ENCODE data around the gene NSD2.
"Not testable (repeated sequence)": the region's sequence is repeated elsewhere in the genome, so short reads cannot be mapped to it uniquely, and the experiment has no call there.

Gene NSD2

GRCh38 chr4:1833307-1834046, 37.7 kb upstream of the NSD2 start:
- no peaks in the 10 kb centered on the region for H3K27me3 Mint-ChIP-seq
- DNase-seq (ENCODE audit: low spot score in 2 of 2) = no peak
- no peak overlapping the region for H3K27ac Mint-ChIP-seq (ENCODE audit: low read depth)
- H3K4me3 Mint-ChIP-seq = no peak overlapping the region
- ATAC-seq (replicated peaks; ENCODE audit: extremely low read depth, poor library complexity, severe bottlenecking) = no peak
- H3K4me1 Mint-ChIP-seq = peaks cover 8% of the 10 kb centered on the region
- H3K9me3 Mint-ChIP-seq = no peaks in the 10 kb centered on the region
- peaks cover 29% of the 10 kb centered on the region for H3K36me3 Mint-ChIP-seq (ENCODE audit: insufficient read depth)

- peak overlapping the region; percentile 24 for H3K27ac Mint-ChIP-seq (ENCODE audit: low read depth)
- DNase-seq (ENCODE audit: low spot score in 2 of 2) (no peak), ATAC-seq (replicated peaks; ENCODE audit: extremely low read depth, poor library complexity, severe bottlenecking) (no peak)
- peaks cover 11% of the 10 kb centered on the region for H3K4me1 Mint-ChIP-seq
- no peaks in the 10 kb centered on the region for H3K9me3 Mint-ChIP-seq
- no peak overlapping the region for H3K4me3 Mint-ChIP-seq
- H3K36me3 Mint-ChIP-seq (ENCODE audit: insufficient read depth) = peaks cover 31% of the 10 kb centered on the region
- no peaks in the 10 kb centered on the region for H3K27me3 Mint-ChIP-seq
Measured at GRCh38 chr4:1834047-1834775, 37.0 kb upstream of the NSD2 start.

GRCh38 chr4:1835836-1836235, 35.4 kb upstream of the NSD2 start:
- DNase-seq (ENCODE audit: low spot score in 2 of 2); H3K9me3 Mint-ChIP-seq; H3K4me1 Mint-ChIP-seq; H3K27ac Mint-ChIP-seq (ENCODE audit: low read depth); H3K27me3 Mint-ChIP-seq; H3K4me3 Mint-ChIP-seq; ATAC-seq (replicated peaks; ENCODE audit: extremely low read depth, poor library complexity, severe bottlenecking): not testable (repeated sequence)
- H3K36me3 Mint-ChIP-seq (ENCODE audit: insufficient read depth) = peaks cover 32% of the 10 kb centered on the region

DNA sequence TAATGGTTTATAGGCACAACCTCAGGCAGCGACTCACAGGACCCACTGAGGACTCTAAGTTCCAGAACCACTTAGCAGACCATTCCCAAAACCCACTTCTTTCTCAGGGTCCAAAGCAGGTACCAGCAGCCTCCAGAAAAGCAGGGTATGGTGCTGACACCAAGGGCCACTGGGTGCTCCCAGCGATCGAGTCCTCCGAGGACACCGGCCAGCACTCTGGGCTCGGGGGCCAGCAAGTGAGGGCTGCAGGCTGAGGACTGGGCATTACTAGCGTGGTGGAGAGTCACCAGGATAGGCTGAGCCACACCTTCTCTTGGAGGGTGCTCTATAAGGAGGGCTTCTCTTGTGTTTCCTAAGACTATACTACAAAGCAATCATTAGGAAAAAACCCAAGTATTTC, 34.5 kb upstream of the NSD2 start:
- H3K9me3 Mint-ChIP-seq = no peaks in the 10 kb centered on the region
- DNase-seq (ENCODE audit: low spot score in 2 of 2) (no peak), ATAC-seq (replicated peaks; ENCODE audit: extremely low read depth, poor library complexity, severe bottlenecking) (no peak)
- peaks cover 34% of the 10 kb centered on the region for H3K36me3 Mint-ChIP-seq (ENCODE audit: insufficient read depth)
- H3K4me1 Mint-ChIP-seq = peaks cover 7% of the 10 kb centered on the region
- H3K27ac Mint-ChIP-seq (ENCODE audit: low read depth) = no peak overlapping the region
- no peaks in the 10 kb centered on the region for H3K27me3 Mint-ChIP-seq
- H3K4me3 Mint-ChIP-seq = no peak overlapping the region

- no peak for DNase-seq (ENCODE audit: low spot score in 2 of 2)
- peaks cover 10% of the 10 kb centered on the region for H3K4me1 Mint-ChIP-seq
- H3K4me3 Mint-ChIP-seq = no peak overlapping the region
- no peaks in the 10 kb centered on the region for H3K9me3 Mint-ChIP-seq
- no peaks in the 10 kb centered on the region for H3K27me3 Mint-ChIP-seq
- peaks cover 31% of the 10 kb centered on the region for H3K36me3 Mint-ChIP-seq (ENCODE audit: insufficient read depth)
- ATAC-seq (replicated peaks; ENCODE audit: extremely low read depth, poor library complexity, severe bottlenecking) = no peak
- H3K27ac Mint-ChIP-seq (ENCODE audit: low read depth) = no peak overlapping the region
Measured at GRCh38 chr4:1837069-1837468, 34.1 kb upstream of the NSD2 start.

DNA sequence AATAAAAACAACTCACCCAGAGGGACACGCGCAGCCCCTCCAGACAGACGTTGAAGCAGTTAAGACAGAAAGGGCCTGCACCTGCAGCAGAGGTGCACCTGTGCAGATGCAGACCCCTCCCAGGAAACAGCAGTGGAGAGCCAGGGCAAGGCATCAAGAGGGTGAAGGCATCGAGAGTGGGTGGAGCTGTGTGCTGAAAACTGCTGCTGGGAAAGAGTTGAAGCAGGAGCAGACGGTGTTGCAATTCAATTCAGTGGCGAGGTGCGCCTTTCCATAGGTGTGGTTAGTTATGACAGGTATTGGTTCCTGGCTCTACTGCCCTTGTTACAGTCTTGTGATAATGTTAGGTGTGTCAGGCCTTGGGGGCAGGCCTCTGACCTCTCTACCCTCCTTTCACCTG, 31.9 kb upstream of the NSD2 start:
- peaks cover 36% of the 10 kb centered on the region for H3K36me3 Mint-ChIP-seq (ENCODE audit: insufficient read depth)
- peaks cover 28% of the 10 kb centered on the region for H3K4me1 Mint-ChIP-seq
- no peaks in the 10 kb centered on the region for H3K27me3 Mint-ChIP-seq
- DNase-seq (ENCODE audit: low spot score in 2 of 2) = no peak
- no peak overlapping the region for H3K4me3 Mint-ChIP-seq
- no peak for ATAC-seq (replicated peaks; ENCODE audit: extremely low read depth, poor library complexity, severe bottlenecking)
- no peaks in the 10 kb centered on the region for H3K9me3 Mint-ChIP-seq
- no peak overlapping the region for H3K27ac Mint-ChIP-seq (ENCODE audit: low read depth)

DNA sequence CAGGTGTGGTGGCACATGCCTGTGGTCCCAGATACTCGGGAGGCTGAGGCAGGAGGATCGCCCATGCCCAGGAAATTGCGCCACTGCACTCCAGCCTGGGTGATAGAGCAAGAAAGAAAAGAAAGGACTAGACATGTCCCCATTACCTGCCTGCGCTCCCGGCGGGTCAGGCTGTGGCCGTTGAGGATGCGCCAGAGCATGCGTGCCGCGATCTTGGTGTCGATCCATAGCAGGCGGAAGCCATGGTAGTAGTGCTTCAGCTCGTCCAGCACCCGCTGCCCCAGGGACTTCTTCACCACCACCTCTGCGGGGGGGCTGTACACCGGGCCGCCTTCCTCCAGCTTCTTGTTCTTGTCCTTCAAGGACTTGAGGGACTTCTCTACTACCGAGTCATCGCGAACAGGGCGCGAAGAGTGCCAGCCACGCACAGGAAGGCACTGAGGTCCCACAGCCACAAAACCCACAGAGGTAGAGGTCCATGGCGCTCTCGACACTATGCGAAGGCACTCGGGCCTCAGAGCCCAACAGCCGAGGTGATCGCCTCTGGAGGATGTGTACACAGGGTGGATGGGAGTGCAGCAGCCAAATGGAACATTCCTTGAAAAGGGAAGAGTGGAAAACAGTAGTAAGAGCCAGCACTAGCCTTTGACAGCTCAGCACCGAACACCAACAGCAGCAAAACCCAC, 29.8 kb upstream of the NSD2 start:
- Mint-ChIP-seq H3K4me3 (no peak overlapping the region), H3K9me3 (no peaks in the 10 kb centered on the region), H3K4me1 (peaks cover 28% of the 10 kb centered on the region), H3K36me3 (ENCODE audit: insufficient read depth) (peaks cover 44% of the 10 kb centered on the region), H3K27ac (ENCODE audit: low read depth) (peak overlapping the region; percentile 74), H3K27me3 (no peaks in the 10 kb centered on the region)
- ATAC-seq (replicated peaks; ENCODE audit: extremely low read depth, poor library complexity, severe bottlenecking) (no peak), DNase-seq (ENCODE audit: low spot score in 2 of 2) (no peak)

DNA sequence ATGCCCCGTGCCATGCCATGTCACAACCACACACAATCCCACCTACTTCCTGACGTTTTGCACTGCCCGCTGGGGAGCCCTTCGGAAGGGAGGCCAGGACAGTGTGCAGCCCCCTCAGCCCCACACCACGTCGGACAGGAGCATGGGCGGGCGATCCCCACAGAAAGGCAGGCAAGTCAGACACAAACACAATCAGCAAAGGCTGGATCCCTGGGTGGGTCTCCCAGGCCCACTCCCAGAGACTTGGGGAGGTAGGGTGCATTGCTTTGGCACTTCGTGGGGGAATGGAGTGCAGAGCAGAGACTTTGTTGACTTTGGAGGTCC, 29.3 kb upstream of the NSD2 start:
- H3K4me3 Mint-ChIP-seq = no peak overlapping the region
- DNase-seq (ENCODE audit: low spot score in 2 of 2) (no peak), ATAC-seq (replicated peaks; ENCODE audit: extremely low read depth, poor library complexity, severe bottlenecking) (no peak)
- H3K4me1 Mint-ChIP-seq = peaks cover 28% of the 10 kb centered on the region
- H3K27ac Mint-ChIP-seq (ENCODE audit: low read depth) = peak overlapping the region; percentile 74
- peaks cover 44% of the 10 kb centered on the region for H3K36me3 Mint-ChIP-seq (ENCODE audit: insufficient read depth)
- H3K9me3 Mint-ChIP-seq = no peaks in the 10 kb centered on the region
- H3K27me3 Mint-ChIP-seq = no peaks in the 10 kb centered on the region

DNA sequence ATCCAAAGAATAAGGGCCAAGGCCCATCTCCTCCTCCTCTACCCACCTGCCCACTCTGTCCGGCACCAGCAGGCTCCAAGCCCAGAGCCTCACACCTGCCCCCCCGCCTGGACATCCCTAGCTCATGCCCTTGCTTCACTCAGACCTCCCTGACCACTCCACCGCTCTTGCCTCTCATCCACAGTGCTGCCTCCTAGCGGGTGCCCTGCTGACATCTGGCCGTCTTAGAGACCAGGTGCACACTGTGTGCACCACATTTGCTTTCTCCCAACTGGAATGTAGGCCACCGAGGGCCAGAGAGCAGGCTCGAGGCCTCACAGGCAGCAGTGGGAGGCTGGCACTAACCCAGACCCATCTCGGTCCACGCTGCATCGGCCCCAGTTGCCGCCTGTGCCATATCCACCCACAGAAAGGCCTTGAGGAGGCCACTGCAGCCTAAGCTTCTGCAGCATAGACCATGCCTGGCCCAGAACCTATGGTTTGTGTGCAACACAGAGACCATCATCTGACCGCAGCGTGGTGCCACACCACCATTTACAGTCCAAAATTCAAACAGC, 28.8 kb upstream of the NSD2 start:
- no peak for ATAC-seq (replicated peaks; ENCODE audit: extremely low read depth, poor library complexity, severe bottlenecking)
- Mint-ChIP-seq H3K4me1 (peaks cover 28% of the 10 kb centered on the region), H3K4me3 (no peak overlapping the region), H3K9me3 (no peaks in the 10 kb centered on the region), H3K27ac (ENCODE audit: low read depth) (peak overlapping the region; percentile 74), H3K27me3 (no peaks in the 10 kb centered on the region), H3K36me3 (ENCODE audit: insufficient read depth) (peaks cover 44% of the 10 kb centered on the region)
- no peak for DNase-seq (ENCODE audit: low spot score in 2 of 2)

- Mint-ChIP-seq H3K27ac (ENCODE audit: low read depth) (no peak overlapping the region), H3K36me3 (ENCODE audit: insufficient read depth) (peaks cover 42% of the 10 kb centered on the region), H3K4me3 (no peak overlapping the region), H3K27me3 (no peaks in the 10 kb centered on the region), H3K4me1 (peaks cover 28% of the 10 kb centered on the region), H3K9me3 (no peaks in the 10 kb centered on the region)
- no peak for DNase-seq (ENCODE audit: low spot score in 2 of 2)
- no peak for ATAC-seq (replicated peaks; ENCODE audit: extremely low read depth, poor library complexity, severe bottlenecking)
Measured at GRCh38 chr4:1842993-1843448, 28.2 kb upstream of the NSD2 start.

- Mint-ChIP-seq H3K4me3 (no peak overlapping the region), H3K36me3 (ENCODE audit: insufficient read depth) (peaks cover 40% of the 10 kb centered on the region)
- no peak for ATAC-seq (replicated peaks; ENCODE audit: extremely low read depth, poor library complexity, severe bottlenecking)
Measured at GRCh38 chr4:1843852-1844251, 27.3 kb upstream of the NSD2 start.

GRCh38 chr4:1844618-1845017, 26.6 kb upstream of the NSD2 start:
- Mint-ChIP-seq H3K36me3 (ENCODE audit: insufficient read depth) (peaks cover 38% of the 10 kb centered on the region), H3K4me1 (peaks cover 22% of the 10 kb centered on the region)
- not testable (repeated sequence) for H3K9me3 Mint-ChIP-seq; H3K27ac Mint-ChIP-seq (ENCODE audit: low read depth); H3K27me3 Mint-ChIP-seq; ATAC-seq (replicated peaks; ENCODE audit: extremely low read depth, poor library complexity, severe bottlenecking); H3K4me3 Mint-ChIP-seq; DNase-seq (ENCODE audit: low spot score in 2 of 2)

More at GRCh38 chr4:1843852-1844251, 27.3 kb upstream of the NSD2 start:
- H3K9me3 Mint-ChIP-seq = no peaks in the 10 kb centered on the region
- no peaks in the 10 kb centered on the region for H3K27me3 Mint-ChIP-seq
- H3K4me1 Mint-ChIP-seq = peaks cover 28% of the 10 kb centered on the region
- DNase-seq (ENCODE audit: low spot score in 2 of 2) = no peak
- H3K27ac Mint-ChIP-seq (ENCODE audit: low read depth) = no peak overlapping the region
